HG03342 (cell line): ENCODE data around the gene KEL.
A peak's percentile ranks its signal among the peaks of the same experiment; 100 is the strongest.
"Not testable (repeated sequence)": the region's sequence is repeated elsewhere in the genome, so short reads cannot be mapped to it uniquely, and the experiment has no call there.

Source experiments
- ATAC-seq: cut with Tn5 transposase; IDR thresholded peaks from one replicate; pipeline ENCODE4 v1.9.1; 2021; ENCODE audit warnings: mild to moderate bottlenecking, moderate library complexity; ENCODE audit not compliant: unreplicated experiment

KEL gene

GRCh38 chr7:142961973-142962926, at the start of gene KEL:
TSS of gene KEL (minus strand) at chr7:142962363. CDS start at chr7:142962206, 157 bp downstream.
- ATAC-seq, result no peak

GRCh38 chr7:143008007-143008901, 46.1 kb upstream of the KEL start:
- peak; percentile 93 for ATAC-seq

GRCh38 chr7:143005632-143006260, 43.6 kb upstream of the KEL start:
- no peak for ATAC-seq

DNA sequence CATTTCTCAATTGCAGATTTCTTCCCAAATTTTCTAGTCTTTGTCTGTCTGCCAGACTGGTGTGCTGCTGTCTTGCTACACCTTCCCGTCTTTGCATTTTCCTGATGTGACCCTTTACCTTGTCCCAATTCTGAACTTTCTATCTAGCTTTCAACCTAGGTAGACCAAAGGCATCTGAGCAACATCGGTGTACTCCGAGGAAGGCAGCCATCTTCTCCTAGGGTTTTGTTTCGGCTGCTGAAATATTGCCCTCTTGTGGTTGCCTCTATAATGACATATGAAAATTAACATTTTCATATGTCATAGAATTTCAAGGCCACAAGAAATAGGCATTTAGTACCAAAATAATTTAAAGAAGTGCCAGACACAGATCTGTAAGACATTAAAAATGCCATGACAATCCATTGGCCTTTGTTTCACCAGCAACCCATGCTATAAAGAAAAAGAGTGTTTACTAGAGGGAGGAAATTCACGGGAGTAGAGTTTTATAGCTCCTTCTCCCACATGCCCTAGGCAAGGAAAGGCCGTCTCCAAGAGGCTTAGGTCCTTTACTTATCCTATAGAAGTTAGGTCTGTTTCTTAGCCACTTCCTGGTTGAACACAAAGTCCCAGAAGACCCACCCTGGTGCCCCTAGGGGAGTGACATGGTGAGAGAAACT, 41.4 kb upstream of the KEL start:
- peak; percentile 71 for ATAC-seq

GRCh38 chr7:143002898-143003297, 40.7 kb upstream of the KEL start:
- no peak for ATAC-seq

DNA sequence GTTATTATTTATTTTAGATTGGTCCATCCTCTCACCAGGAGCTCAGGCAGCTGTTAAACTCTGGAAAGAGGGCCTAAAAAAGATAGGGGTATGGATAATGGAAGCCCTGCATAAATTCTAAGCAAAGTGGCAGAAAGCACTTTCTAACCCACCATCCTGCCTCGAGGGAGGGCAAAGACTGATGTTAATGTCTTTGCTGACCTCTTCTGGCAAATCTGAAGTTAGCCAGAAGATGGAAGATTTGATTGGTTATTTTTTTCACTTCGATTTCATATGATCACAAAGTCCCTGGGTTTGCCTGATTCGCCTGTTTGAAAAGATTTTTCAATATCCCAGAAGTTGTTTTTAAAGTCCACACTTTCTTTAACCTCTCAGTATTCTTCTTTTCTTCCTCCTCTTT, 39.9 kb upstream of the KEL start:
- ATAC-seq, result no peak

- no peak for ATAC-seq
Observed at GRCh38 chr7:143000648-143001047, 38.5 kb upstream of the KEL start.

- ATAC-seq, result no peak
Observed at GRCh38 chr7:142999793-143000192, 37.6 kb upstream of the KEL start.

DNA sequence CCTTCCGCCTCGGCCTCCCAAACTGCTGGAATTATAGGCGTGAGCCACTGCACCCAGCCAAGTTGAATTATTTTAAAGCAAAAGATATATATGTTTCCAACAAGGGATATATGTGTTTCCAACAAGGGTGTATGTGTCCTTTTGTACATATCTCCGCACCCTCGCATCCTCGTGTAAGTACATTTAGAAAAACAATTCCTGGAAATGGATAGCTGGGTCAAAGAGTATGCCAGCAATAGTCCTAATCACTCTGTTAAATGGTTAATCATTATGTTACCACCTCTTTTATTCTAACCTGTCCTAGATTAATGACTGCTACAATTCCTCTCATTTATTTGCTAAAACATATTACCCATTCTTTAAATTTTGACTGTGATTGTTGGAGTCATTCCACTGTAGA, 36.8 kb upstream of the KEL start:
- no peak for ATAC-seq

DNA sequence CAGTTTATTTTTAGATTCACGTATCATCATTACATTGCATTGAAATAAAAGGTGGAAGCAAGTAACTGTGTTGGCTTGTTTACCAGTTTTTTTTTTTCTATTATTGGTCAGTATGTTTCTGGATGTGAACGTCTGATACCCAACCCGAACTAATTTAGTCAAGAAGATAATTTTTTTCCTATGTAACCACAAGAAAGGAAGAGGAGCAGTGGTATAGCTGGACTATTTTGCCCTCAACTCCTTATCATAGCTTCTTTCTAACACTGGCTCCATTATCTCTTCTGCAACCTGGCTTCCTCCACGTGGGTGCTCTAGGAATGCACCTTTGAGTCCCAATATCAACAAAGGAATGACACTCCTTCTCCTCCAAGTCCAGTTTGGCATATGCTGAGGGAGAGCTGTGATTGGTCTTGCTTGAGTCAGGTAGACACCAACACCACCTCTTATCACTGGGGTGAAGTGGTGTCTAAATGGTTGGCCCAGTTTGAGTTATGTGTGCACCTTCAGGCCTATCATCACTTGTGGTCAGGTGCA, 35.4 kb upstream of the KEL start:
- no peak for ATAC-seq

DNA sequence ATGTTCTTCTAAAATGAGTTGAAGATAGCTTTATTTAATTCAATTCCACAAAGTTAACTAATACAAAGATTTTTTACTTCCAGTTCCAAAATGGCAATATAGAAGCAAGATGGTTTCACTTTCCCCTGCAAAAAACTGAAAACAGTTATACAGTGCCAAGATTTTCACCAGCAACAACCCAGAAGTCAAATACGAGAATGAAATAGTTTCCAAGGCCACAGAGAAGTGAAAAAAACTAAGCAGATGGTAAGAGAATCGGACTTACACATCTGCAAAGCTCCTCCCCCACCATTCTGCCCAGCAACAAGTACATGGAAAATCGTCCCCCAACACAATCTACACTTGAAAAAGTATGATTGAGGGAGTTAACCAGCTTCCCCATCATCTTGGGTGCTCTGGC, 30.3 kb upstream of the KEL start:
- ATAC-seq, result no peak

DNA sequence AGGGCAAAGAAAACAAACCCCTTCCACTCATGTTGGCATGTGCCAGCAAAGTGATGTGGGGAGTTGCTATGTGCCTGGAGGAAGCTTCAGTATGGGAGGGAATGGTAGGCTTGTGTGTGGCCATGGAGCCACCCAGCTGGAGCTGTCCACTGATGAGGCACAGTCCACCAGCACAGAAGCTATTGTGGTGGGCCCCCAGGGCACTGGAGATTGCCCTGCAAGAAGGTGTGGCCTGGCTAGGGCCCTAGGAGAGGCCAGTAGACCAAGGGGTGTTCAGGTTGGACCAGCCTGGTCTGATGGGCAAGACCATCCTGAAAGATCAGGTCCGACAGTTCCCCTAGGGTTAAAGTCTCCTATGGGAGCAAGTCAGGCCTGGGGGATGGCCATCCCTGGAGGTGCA, 22.1 kb upstream of the KEL start:
- ATAC-seq, result no peak

DNA sequence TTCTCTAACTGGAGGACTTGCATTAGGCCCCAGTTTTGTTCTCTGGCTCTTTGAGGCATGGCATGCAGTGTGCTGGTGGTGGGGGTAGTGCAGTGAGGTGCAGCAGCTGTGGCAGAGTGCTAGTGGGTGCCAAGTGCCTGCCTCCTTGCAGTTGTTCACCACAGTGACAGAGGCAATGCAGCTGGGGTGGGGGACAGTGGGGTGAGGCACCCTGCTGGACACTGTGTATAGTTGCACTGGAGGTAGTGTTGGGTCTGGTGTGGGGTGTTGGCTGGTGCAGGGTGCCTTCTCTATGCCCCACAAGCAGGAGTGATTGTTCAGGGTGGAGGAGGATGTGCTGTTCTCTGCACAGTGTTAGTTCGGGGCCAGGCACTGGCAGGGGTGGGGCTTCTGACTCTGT, 21.7 kb upstream of the KEL start:
- ATAC-seq, result no peak

DNA sequence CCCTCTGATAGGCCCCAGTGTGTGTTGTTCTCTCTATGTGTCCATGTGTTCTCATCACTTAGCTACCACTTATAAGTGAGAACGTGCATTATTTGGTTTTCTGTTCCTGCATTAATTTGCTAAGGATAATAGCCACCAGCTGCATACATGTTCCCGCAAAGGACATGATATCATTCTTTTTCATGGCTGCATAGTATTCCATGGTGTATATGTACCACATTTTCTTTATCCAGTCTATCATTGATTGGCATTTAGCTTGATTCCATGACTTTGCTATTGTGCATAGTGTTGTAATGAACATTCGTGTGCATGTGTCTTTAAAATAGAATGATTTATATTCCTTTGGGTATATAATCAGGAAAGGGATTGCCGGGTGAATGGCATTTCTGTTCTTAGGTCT, 16.2 kb upstream of the KEL start:
- ATAC-seq, result not testable (repeated sequence)

- ATAC-seq, result no peak
Observed at GRCh38 chr7:142974626-142975025, 12.5 kb upstream of the KEL start.

- no peak for ATAC-seq
Observed at GRCh38 chr7:142969183-142969582, 7.0 kb upstream of the KEL start.

DNA sequence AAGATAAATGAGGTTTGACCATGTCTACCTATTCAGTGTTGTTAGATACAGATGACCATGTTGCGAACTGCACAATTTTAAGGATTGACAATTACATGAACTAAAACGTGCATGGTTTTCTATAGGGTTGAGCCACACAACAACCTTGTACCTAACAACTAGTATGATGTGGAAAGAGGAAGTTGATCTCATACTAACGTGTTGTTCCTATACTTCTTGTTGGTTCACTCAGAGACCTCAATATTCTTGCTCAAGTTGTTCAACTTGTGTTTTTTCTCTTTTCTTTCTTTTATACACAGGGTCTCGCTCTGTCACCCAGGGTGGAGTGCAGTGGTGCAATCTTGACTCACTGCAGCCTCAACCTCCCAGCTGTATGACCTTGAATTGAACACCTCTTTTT, 6.1 kb upstream of the KEL start:
- no peak for ATAC-seq

- ATAC-seq, result no peak
Observed at GRCh38 chr7:142964502-142965246, 2.5 kb upstream of the KEL start.

GRCh38 chr7:142963993-142964392, 1.8 kb upstream of the KEL start:
- ATAC-seq, result no peak

DNA sequence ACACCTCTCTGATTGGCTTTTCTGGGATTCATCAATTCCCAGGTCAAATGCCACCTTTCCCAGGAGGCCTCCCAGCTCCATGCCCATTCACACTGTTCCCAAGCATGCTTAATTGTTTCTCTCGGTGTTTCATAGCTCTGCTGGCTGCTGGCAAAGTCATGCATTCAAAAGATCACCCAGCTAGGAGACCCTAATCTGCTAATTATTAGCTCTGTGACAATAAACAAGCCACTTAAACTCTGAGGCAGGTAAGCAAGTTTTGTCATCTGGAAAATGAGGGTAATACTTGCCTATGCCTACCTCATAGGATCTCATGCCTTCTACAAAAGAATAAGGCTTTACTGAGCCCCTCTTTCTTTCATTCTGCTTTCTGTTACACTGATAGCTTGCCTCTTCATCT, 828 bp upstream of the KEL start:
- ATAC-seq, result no peak
